ENCODE data around the gene RPL34. TPM values are rescaled to one million over a fixed set of nuclear protein-coding genes. Genes with fewer than 3 reads are reported as not detected.

Gene RPL34
- total and polyA plus RNA-seq, 8 donors: 424 to 7,943 (median 1,042) TPM

GRCh38 chr4:108628411-108628810 lies 8.0 kb downstream of the RPL34 start:
- Histone ChIP-seq H3K9me3 (no peaks in the 10 kb centered on the region), H3K36me3 (peaks cover 71 to 100% (median 100%) of the 10 kb centered on the region in 4 donors), H3K27me3 (no peaks in the 10 kb centered on the region), H3K4me1 (peaks cover 0 to 13% (median 8%) of the 10 kb centered on the region in 4 donors), H3K27ac (no peak overlapping the region), H3K4me3 (no peak overlapping the region)
- intact Hi-C loops (cut with DNase I; ENCODE audit: low total_unique reads): no loop called here
- TF ChIP-seq POLR2A (IDR thresholded peaks at IDR 0.05): no peak
- TF ChIP-seq CTCF (IDR thresholded peaks at IDR 0.05): no peak
- TF ChIP-seq EP300 (IDR thresholded peaks at IDR 0.05): no peak
- no peak for TF ChIP-seq POLR2AphosphoS5 (IDR thresholded peaks at IDR 0.05)
- DNase-seq: no peak

- no peak for DNase-seq
- WGBS, 5 donors: 81 to 92% (median 87%) methylated on average over 8 of the region's 8 CpGs
- Histone ChIP-seq H3K4me1 (no peaks in the 10 kb centered on the region), H3K27ac (no peak overlapping the region), H3K4me3 (no peak overlapping the region), H3K36me3 (peaks cover 24 to 65% (median 61%) of the 10 kb centered on the region in 4 donors), H3K27me3 (no peaks in the 10 kb centered on the region), H3K9me3 (no peaks in the 10 kb centered on the region)
- TF ChIP-seq POLR2AphosphoS5 (IDR thresholded peaks at IDR 0.05) (no peak), POLR2A (IDR thresholded peaks at IDR 0.05) (no peak), EP300 (IDR thresholded peaks at IDR 0.05) (no peak), CTCF (IDR thresholded peaks at IDR 0.05) (no peak)
- intact Hi-C loops (cut with DNase I; ENCODE audit: low total_unique reads): no loop called here
These were observed 14.8 kb downstream of the RPL34 start for GRCh38 chr4:108635070-108635655.

GRCh38 chr4:108636246-108636645 lies 15.9 kb downstream of the RPL34 start:
- H3K36me3 ChIP-seq: peaks cover 13 to 55% (median 50%) of the 10 kb centered on the region in 4 donors
- no peak for DNase-seq
- TF ChIP-seq CTCF (IDR thresholded peaks at IDR 0.05) (no peak), POLR2A (IDR thresholded peaks at IDR 0.05) (no peak), POLR2AphosphoS5 (IDR thresholded peaks at IDR 0.05) (no peak), EP300 (IDR thresholded peaks at IDR 0.05) (no peak)
- H3K9me3 ChIP-seq: no peaks in the 10 kb centered on the region
- H3K4me3 ChIP-seq: no peak overlapping the region
- intact Hi-C loops (cut with DNase I; ENCODE audit: low total_unique reads): no loop called here
- no peak overlapping the region for H3K27ac ChIP-seq
- 80 to 96% (median 93%) methylated on average over 1 of the region's 1 CpG for WGBS, 5 donors
- no peaks in the 10 kb centered on the region for H3K27me3 ChIP-seq
- H3K4me1 ChIP-seq: no peaks in the 10 kb centered on the region

GRCh38 chr4:108637856-108638255 lies 17.5 kb downstream of the RPL34 start:
- H3K4me1 ChIP-seq: no peaks in the 10 kb centered on the region
- H3K9me3 ChIP-seq: no peaks in the 10 kb centered on the region
- no peak overlapping the region for H3K27ac ChIP-seq
- H3K27me3 ChIP-seq: no peaks in the 10 kb centered on the region
- no peak for DNase-seq
- H3K36me3 ChIP-seq: peaks cover 8 to 39% (median 34%) of the 10 kb centered on the region in 4 donors
- H3K4me3 ChIP-seq: no peak overlapping the region
- 62 to 72% (median 66%) methylated on average over 2 of the region's 2 CpGs for WGBS, 5 donors
- intact Hi-C loops (cut with DNase I; ENCODE audit: low total_unique reads): no loop called here
- TF ChIP-seq EP300 (IDR thresholded peaks at IDR 0.05) (no peak), POLR2A (IDR thresholded peaks at IDR 0.05) (no peak), CTCF (IDR thresholded peaks at IDR 0.05) (no peak), POLR2AphosphoS5 (IDR thresholded peaks at IDR 0.05) (no peak)
